Measurements from ENCODE around the gene GATAD2A. TPM values are rescaled to one million over a fixed set of nuclear protein-coding genes. Genes with fewer than 3 reads are reported as not detected.
A peak's percentile ranks its signal among the peaks of the same experiment; 100 is the strongest.

GATAD2A gene
- total RNA-seq, 1 donor from 2014 or later, result 91.0 TPM

DNA sequence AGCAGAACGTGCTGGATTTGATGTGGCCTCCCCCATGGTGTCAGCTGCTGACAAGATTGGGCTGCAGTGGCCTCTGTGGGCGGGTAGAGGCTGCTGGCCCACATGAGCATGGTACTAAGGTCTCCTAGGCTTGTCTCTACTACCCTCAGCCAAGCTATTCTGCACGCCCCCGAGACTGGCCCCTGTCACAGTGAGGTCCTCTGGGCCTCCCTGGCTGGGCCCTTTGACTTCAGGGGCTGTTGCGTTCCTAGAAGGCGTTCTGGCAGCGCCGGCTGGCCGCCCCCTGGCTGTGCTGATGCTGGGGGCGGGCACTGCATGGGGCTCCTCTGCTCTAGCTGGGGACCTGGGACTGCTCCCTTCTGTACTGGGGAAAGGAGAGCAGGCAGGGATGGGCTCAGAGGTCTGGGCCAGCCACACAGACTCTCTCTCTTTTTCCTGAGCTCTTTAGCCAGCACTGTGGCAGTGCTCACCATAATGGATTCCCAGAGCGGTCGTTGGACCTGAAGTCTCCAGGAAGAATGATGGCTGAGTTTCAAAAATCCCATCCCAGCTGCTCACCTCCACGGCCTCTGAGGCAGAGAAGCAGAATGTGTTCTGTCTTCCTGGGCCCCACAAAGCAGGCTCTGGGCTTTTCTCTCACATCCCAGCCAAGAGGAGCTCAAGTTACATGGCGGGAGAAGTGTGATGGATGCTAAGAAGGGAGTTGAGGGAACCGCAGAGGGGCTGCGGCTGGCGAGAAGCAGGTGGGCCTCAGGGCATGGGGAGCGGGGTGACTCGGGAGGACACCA is 77.5 kb downstream of the GATAD2A start:
- TF ChIP-seq, protein P1, sequence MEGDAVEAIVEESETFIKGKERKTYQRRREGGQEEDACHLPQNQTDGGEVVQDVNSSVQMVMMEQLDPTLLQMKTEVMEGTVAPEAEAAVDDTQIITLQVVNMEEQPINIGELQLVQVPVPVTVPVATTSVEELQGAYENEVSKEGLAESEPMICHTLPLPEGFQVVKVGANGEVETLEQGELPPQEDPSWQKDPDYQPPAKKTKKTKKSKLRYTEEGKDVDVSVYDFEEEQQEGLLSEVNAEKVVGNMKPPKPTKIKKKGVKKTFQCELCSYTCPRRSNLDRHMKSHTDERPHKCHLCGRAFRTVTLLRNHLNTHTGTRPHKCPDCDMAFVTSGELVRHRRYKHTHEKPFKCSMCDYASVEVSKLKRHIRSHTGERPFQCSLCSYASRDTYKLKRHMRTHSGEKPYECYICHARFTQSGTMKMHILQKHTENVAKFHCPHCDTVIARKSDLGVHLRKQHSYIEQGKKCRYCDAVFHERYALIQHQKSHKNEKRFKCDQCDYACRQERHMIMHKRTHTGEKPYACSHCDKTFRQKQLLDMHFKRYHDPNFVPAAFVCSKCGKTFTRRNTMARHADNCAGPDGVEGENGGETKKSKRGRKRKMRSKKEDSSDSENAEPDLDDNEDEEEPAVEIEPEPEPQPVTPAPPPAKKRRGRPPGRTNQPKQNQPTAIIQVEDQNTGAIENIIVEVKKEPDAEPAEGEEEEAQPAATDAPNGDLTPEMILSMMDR (IDR thresholded peaks at IDR 0.05; ENCODE audit: unreplicated experiment), result no peak
- peaks cover 12% of the 10 kb centered on the region for H3K4me1 Mint-ChIP-seq (ENCODE audit: low read depth)
- no peaks in the 10 kb centered on the region for H3K9me3 Mint-ChIP-seq (ENCODE audit: low read depth)
- no peak overlapping the region for H3K4me3 Mint-ChIP-seq (ENCODE audit: low read depth)
- H3K27ac Mint-ChIP-seq, result peak overlapping the region; percentile 54
- peaks cover 3% of the 10 kb centered on the region for H3K36me3 Mint-ChIP-seq (ENCODE audit: insufficient read depth)
- H3K27me3 Mint-ChIP-seq, result no peaks in the 10 kb centered on the region
- DNase-seq (ENCODE audit: low spot score, unreplicated experiment), result no peak

DNA sequence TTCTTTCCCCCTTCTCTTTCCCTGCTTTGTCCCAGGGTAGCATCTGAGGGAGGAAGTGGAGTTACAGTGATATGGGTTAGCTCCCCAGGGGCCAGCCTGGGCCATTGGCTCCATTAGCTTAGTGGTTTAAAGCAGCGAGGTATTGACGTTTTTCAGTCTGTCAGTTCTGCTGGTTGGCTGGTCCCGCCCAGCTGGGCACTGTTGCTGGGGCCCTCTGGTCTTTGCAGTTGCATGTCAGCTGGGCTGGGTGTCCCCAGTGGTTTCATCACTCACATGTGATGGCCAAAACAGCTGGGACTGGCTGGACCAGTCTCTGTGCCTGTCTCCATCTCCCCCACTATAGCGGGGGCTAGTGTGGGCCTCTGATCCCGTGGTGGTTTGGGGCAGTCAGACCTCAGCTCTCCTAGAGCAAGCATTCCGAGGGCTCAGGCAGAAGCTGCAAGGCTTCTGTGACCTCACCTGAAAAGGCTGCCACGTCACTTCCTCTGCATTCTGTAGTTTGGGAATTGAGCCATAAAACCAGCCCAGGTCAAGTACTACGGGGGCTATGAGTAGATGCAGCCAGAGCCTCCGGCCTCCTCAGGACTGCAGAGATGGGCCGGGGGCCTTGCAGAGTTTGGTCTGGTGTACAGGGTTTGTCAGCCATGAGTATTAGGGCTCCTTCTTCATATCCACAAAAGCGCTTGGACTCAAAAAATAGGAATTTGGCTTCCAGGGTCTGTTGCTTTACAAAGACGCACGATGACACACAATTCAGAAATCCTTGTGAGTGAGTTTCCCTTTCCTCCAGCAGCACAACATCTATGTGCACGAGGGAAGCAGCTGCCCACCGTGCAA is 79.9 kb downstream of the GATAD2A start:
- TF ChIP-seq, protein P1 (IDR thresholded peaks at IDR 0.05; ENCODE audit: unreplicated experiment), result no peak
- no peaks in the 10 kb centered on the region for H3K27me3 Mint-ChIP-seq
- H3K36me3 Mint-ChIP-seq (ENCODE audit: insufficient read depth), result peaks cover 3% of the 10 kb centered on the region
- DNase-seq (ENCODE audit: low spot score, unreplicated experiment), result no peak
- H3K9me3 Mint-ChIP-seq (ENCODE audit: low read depth), result no peaks in the 10 kb centered on the region
- H3K4me3 Mint-ChIP-seq (ENCODE audit: low read depth), result no peak overlapping the region
- H3K27ac Mint-ChIP-seq, result peak overlapping the region; percentile 88
- H3K4me1 Mint-ChIP-seq (ENCODE audit: low read depth), result peaks cover 34% of the 10 kb centered on the region

- Mint-ChIP-seq H3K9me3 (ENCODE audit: low read depth) (no peaks in the 10 kb centered on the region), H3K4me1 (ENCODE audit: low read depth) (peaks cover 34% of the 10 kb centered on the region)
Measured at GRCh38 chr19:19485998-19486290, 80.5 kb downstream of the GATAD2A start.

DNA sequence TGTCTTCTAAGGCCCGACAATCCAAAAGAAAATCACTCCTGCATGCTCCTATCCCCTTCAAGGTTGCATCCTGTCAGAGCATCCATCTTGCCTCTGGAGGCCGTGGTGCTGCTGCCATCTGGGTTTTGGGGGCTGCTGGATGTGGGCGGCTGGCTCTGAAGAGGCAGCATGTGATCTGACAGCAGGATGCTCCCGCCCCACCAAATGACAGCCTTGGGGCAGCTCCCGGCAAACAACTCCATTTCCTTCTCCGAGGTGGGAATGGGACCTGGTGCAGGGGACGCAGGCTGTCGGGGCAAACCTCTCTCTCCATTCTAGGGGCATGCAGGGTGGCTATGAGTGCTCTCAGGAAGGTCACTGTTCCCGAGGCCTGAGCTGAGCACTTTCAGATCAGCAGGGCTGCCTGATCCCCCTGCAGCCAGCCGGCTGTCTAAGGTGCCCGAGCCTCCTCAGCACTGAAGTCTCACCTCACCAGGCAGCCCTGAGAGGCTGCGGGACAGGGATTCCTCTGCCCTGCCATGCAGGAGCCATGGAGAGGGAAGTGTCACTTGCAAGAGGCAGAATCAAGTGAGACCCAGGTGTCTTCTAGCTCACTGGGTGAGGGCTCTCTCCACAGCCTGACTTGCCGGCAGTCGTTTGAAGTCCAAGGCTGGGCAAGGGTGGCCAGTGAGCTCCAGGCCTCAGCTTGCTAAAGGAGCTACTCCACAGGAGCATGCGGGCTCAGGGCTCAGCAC is 81.0 kb downstream of the GATAD2A start:
- DNase-seq (ENCODE audit: low spot score, unreplicated experiment), result no peak
- H3K4me1 Mint-ChIP-seq (ENCODE audit: low read depth), result peaks cover 34% of the 10 kb centered on the region
- H3K4me3 Mint-ChIP-seq (ENCODE audit: low read depth), result no peak overlapping the region
- no peaks in the 10 kb centered on the region for H3K27me3 Mint-ChIP-seq
- H3K27ac Mint-ChIP-seq, result peak overlapping the region; percentile 62
- no peaks in the 10 kb centered on the region for H3K9me3 Mint-ChIP-seq (ENCODE audit: low read depth)
- peaks cover 4% of the 10 kb centered on the region for H3K36me3 Mint-ChIP-seq (ENCODE audit: insufficient read depth)
- TF ChIP-seq, protein P1 (IDR thresholded peaks at IDR 0.05; ENCODE audit: unreplicated experiment), result no peak

More at GRCh38 chr19:19485998-19486290, 80.5 kb downstream of the GATAD2A start:
- Mint-ChIP-seq H3K36me3 (ENCODE audit: insufficient read depth) (peaks cover 4% of the 10 kb centered on the region), H3K27me3 (no peaks in the 10 kb centered on the region), H3K4me3 (ENCODE audit: low read depth) (no peak overlapping the region), H3K27ac (peak overlapping the region; percentile 88)
- TF ChIP-seq, protein P1 (IDR thresholded peaks at IDR 0.05; ENCODE audit: unreplicated experiment), result no peak
- no peak for DNase-seq (ENCODE audit: low spot score, unreplicated experiment)

All from progenitor cell of endocrine pancreas (in vitro differentiated cells).